ENCODE data around the gene GLO1. TPM values are rescaled to one million over a fixed set of nuclear protein-coding genes. Genes with fewer than 3 reads are reported as not detected.

GLO1 gene
- total RNA-seq, 1 experiment from 2014 or later: 66.7 TPM

- no peaks in the 10 kb centered on the region for H3K27me3 Mint-ChIP-seq (ENCODE audit: insufficient read depth, unreplicated experiment)
- H3K36me3 Mint-ChIP-seq (ENCODE audit: insufficient read depth, unreplicated experiment): peaks cover 50% of the 10 kb centered on the region
- BruUV-seq (replicated peaks): no TSS peak
- POLR2A ChIA-PET: interaction anchor here (0.6 kb wide), 1 partner anchor 15 kb away, joined by 4 read pairs; no protein-coding TSS in a partner anchor
- no peaks in the 10 kb centered on the region for H3K9me3 Mint-ChIP-seq (ENCODE audit: unreplicated experiment)
- no peak overlapping the region for H3K27ac Mint-ChIP-seq (ENCODE audit: low read depth, unreplicated experiment)
- no peak for TF ChIP-seq CTCF (IDR thresholded peaks at IDR 0.05; ENCODE audit: unreplicated experiment)
- no peak overlapping the region for H3K4me3 Mint-ChIP-seq (ENCODE audit: unreplicated experiment)
- no peak for DNase-seq (ENCODE audit: unreplicated experiment)
- intact Hi-C loops (cut with micrococcal nuclease): loop anchor here (10.0 kb wide), 1 partner anchor 103 kb away; no protein-coding TSS in a partner anchor
- CTCF ChIA-PET: no interaction called here
- no peaks in the 10 kb centered on the region for H3K4me1 Mint-ChIP-seq (ENCODE audit: insufficient read depth, unreplicated experiment)
Measured at GRCh38 chr6:38678178-38678760, 24.7 kb downstream of the GLO1 start.

GRCh38 chr6:38676974-38677544, 25.9 kb downstream of the GLO1 start:
- ChIA-PET POLR2A (no interaction called here), CTCF (no interaction called here)
- H3K4me3 Mint-ChIP-seq (ENCODE audit: unreplicated experiment): no peak overlapping the region
- H3K27ac Mint-ChIP-seq (ENCODE audit: low read depth, unreplicated experiment): no peak overlapping the region
- H3K36me3 Mint-ChIP-seq (ENCODE audit: insufficient read depth, unreplicated experiment): peaks cover 48% of the 10 kb centered on the region
- H3K27me3 Mint-ChIP-seq (ENCODE audit: insufficient read depth, unreplicated experiment): no peaks in the 10 kb centered on the region
- no peaks in the 10 kb centered on the region for H3K9me3 Mint-ChIP-seq (ENCODE audit: unreplicated experiment)
- no peak for DNase-seq (ENCODE audit: unreplicated experiment)
- no peak for TF ChIP-seq CTCF (IDR thresholded peaks at IDR 0.05; ENCODE audit: unreplicated experiment)
- BruUV-seq (replicated peaks): no TSS peak
- intact Hi-C loops (cut with micrococcal nuclease): loop anchor here (10.0 kb wide), 1 partner anchor 102 kb away; no protein-coding TSS in a partner anchor
- no peaks in the 10 kb centered on the region for H3K4me1 Mint-ChIP-seq (ENCODE audit: insufficient read depth, unreplicated experiment)

- H3K4me3 Mint-ChIP-seq (ENCODE audit: unreplicated experiment): no peak overlapping the region
- TF ChIP-seq CTCF (IDR thresholded peaks at IDR 0.05; ENCODE audit: unreplicated experiment): no peak
- H3K27ac Mint-ChIP-seq (ENCODE audit: low read depth, unreplicated experiment): no peak overlapping the region
- H3K36me3 Mint-ChIP-seq (ENCODE audit: insufficient read depth, unreplicated experiment): peaks cover 41% of the 10 kb centered on the region
- H3K9me3 Mint-ChIP-seq (ENCODE audit: unreplicated experiment): no peaks in the 10 kb centered on the region
- no peak for DNase-seq (ENCODE audit: unreplicated experiment)
- BruUV-seq (replicated peaks): TSS peak; percentile 57
- intact Hi-C loops (cut with micrococcal nuclease): loop anchor here (10.0 kb wide), 1 partner anchor 102 kb away; no protein-coding TSS in a partner anchor
- ChIA-PET CTCF (no interaction called here), POLR2A (no interaction called here)
- H3K4me1 Mint-ChIP-seq (ENCODE audit: insufficient read depth, unreplicated experiment): no peaks in the 10 kb centered on the region
- H3K27me3 Mint-ChIP-seq (ENCODE audit: insufficient read depth, unreplicated experiment): no peaks in the 10 kb centered on the region
Measured at GRCh38 chr6:38676236-38676973, 26.5 kb downstream of the GLO1 start.
